Stimulated activated naive CD8-positive, alpha-beta T cell treated with anti-CD3 and anti-CD28 coated beads, Interleukin-15, Interleukin-2, amounts not matched to agents 100 U/mL and 50 U/mL, for 24 hours (primary cell): ENCODE measurements around the gene RALGPS1.
A peak's percentile ranks its signal among the peaks of the same experiment; 100 is the strongest.

Experiments
- ATAC-seq: fragments of 150-1000 bp; cut with Tn5 transposase; one replicate; pipeline ENCODE4 v1.10.0; 2021
- DNase-seq: peaks from one replicate; pipeline ENCODE4 v3.0.0; 2021

The RALGPS1 gene

GRCh38 chr9:127022913-127023660 is 108.5 kb downstream of the RALGPS1 start:
- DNase-seq (no peak), ATAC-seq (no peak)

- ATAC-seq (no peak), DNase-seq (no peak)
These were observed 110.5 kb downstream of the RALGPS1 start for GRCh38 chr9:127025042-127025441.

GRCh38 chr9:127027694-127028093 is 113.1 kb downstream of the RALGPS1 start:
- no peak for DNase-seq
- ATAC-seq = no peak

GRCh38 chr9:127029548-127029947 is 115.0 kb downstream of the RALGPS1 start:
- DNase-seq (no peak), ATAC-seq (no peak)

GRCh38 chr9:127030814-127031740 is 116.5 kb downstream of the RALGPS1 start:
- no peak for DNase-seq
- no peak for ATAC-seq

GRCh38 chr9:127032256-127032655 is 117.7 kb downstream of the RALGPS1 start:
- DNase-seq (no peak), ATAC-seq (no peak)

- no peak for ATAC-seq
- no peak for DNase-seq
These were observed 118.5 kb downstream of the RALGPS1 start for GRCh38 chr9:127033061-127033460.

GRCh38 chr9:127033789-127034188 is 119.2 kb downstream of the RALGPS1 start:
- DNase-seq = no peak

GRCh38 chr9:127034691-127035090 is 120.1 kb downstream of the RALGPS1 start:
- ATAC-seq (no peak), DNase-seq (no peak)

More at GRCh38 chr9:127033789-127034188, 119.2 kb downstream of the RALGPS1 start:
- ATAC-seq = no peak

- ATAC-seq (no peak), DNase-seq (no peak)
These were observed 120.8 kb downstream of the RALGPS1 start for GRCh38 chr9:127035423-127035822.

- DNase-seq = no peak
- ATAC-seq = no peak
These were observed 121.4 kb downstream of the RALGPS1 start for GRCh38 chr9:127035948-127036347.

- DNase-seq = no peak
- ATAC-seq = no peak
These were observed 121.9 kb downstream of the RALGPS1 start for GRCh38 chr9:127036437-127036836.

- ATAC-seq (no peak), DNase-seq (no peak)
These were observed 123.9 kb downstream of the RALGPS1 start for GRCh38 chr9:127038531-127038930.

GRCh38 chr9:127039492-127039891 is 124.9 kb downstream of the RALGPS1 start:
- no peak for DNase-seq
- no peak for ATAC-seq

- ATAC-seq (no peak), DNase-seq (no peak)
These were observed 130.6 kb downstream of the RALGPS1 start for GRCh38 chr9:127045148-127045547.

GRCh38 chr9:127047971-127048370 is 133.4 kb downstream of the RALGPS1 start:
- DNase-seq (no peak), ATAC-seq (no peak)

- ATAC-seq (peak; percentile 81), DNase-seq (peak; percentile 4)
These were observed 134.5 kb downstream of the RALGPS1 start for GRCh38 chr9:127049044-127049443.

GRCh38 chr9:127049581-127049980 is 135.0 kb downstream of the RALGPS1 start:
- no peak for ATAC-seq
- DNase-seq = no peak

- no peak for ATAC-seq
- DNase-seq = no peak
These were observed 135.6 kb downstream of the RALGPS1 start for GRCh38 chr9:127050152-127050551.

- DNase-seq (no peak), ATAC-seq (no peak)
These were observed 136.0 kb downstream of the RALGPS1 start for GRCh38 chr9:127050591-127051001.

- DNase-seq = no peak
- no peak for ATAC-seq
These were observed 137.5 kb downstream of the RALGPS1 start for GRCh38 chr9:127051881-127052595.

- ATAC-seq = no peak
- DNase-seq = no peak
These were observed 138.7 kb downstream of the RALGPS1 start for GRCh38 chr9:127053057-127053821.
